Duodenal mucosa (tissue), 2 donors: ENCODE data around the gene INHA.

Experiments used
- H3K27ac ChIP-seq: one replicate; pipeline ENCODE4 v1.7.0; 2013; ENCODE audit warnings: low read depth, low read length
- H3K27me3 ChIP-seq, 2 donors: one replicate each; pipeline ENCODE4 v1.7.0; 2013; ENCODE audit warnings: low read length in 2 of 2, control low read depth in 1 of 2; ENCODE audit not compliant: insufficient read depth in 2 of 2, control insufficient read depth in 1 of 2
- H3K36me3 ChIP-seq, 2 donors: one replicate each; pipeline ENCODE4 v1.7.0; 2013; ENCODE audit warnings: low read length in 2 of 2, control low read depth in 1 of 2; ENCODE audit not compliant: insufficient read depth in 2 of 2, control insufficient read depth in 1 of 2
- H3K4me1 ChIP-seq, 2 donors: one replicate each; pipeline ENCODE4 v1.7.0; 2013; ENCODE audit warnings: low read length in 2 of 2, control low read depth in 1 of 2; ENCODE audit not compliant: insufficient read depth in 2 of 2, control insufficient read depth in 1 of 2
- H3K4me3 ChIP-seq, 2 donors: one replicate each; pipeline ENCODE4 v1.7.0; 2013; ENCODE audit warnings: low read length in 2 of 2, low read depth in 1 of 2
- H3K9ac ChIP-seq, 2 donors: one replicate each; pipeline ENCODE4 v1.7.0; 2013; ENCODE audit warnings: low read length in 2 of 2, low read depth in 1 of 2
- H3K9me3 ChIP-seq, 2 donors: one replicate each; pipeline ENCODE4 v1.7.0; 2013; ENCODE audit warnings: low read length in 2 of 2, control low read depth in 1 of 2; ENCODE audit not compliant: control insufficient read depth in 1 of 2

The INHA gene

GRCh38 chr2:219622472-219622871, 50.4 kb downstream of the INHA start:
- H3K4me3 ChIP-seq: no peak overlapping the region
- no peaks in the 10 kb centered on the region for H3K9me3 ChIP-seq
- peaks cover 7 to 11% of the 10 kb centered on the region in 2 donors for H3K27me3 ChIP-seq
- no peaks in the 10 kb centered on the region for H3K4me1 ChIP-seq
- H3K36me3 ChIP-seq: no peaks in the 10 kb centered on the region
- no peak overlapping the region for H3K9ac ChIP-seq
- no peak overlapping the region for H3K27ac ChIP-seq

GRCh38 chr2:219624565-219624964, 52.5 kb downstream of the INHA start:
- H3K4me1 ChIP-seq: no peaks in the 10 kb centered on the region
- no peak overlapping the region for H3K9ac ChIP-seq
- H3K27ac ChIP-seq: no peak overlapping the region
- H3K27me3 ChIP-seq: peaks cover 7 to 18% of the 10 kb centered on the region in 2 donors
- no peaks in the 10 kb centered on the region for H3K36me3 ChIP-seq
- no peaks in the 10 kb centered on the region for H3K9me3 ChIP-seq
- no peak overlapping the region for H3K4me3 ChIP-seq

GRCh38 chr2:219625179-219625578, 53.1 kb downstream of the INHA start:
- Histone ChIP-seq H3K4me1 (no peaks in the 10 kb centered on the region), H3K27me3 (peaks cover 7 to 18% of the 10 kb centered on the region in 2 donors), H3K9me3 (no peaks in the 10 kb centered on the region), H3K27ac (no peak overlapping the region), H3K9ac (no peak overlapping the region), H3K36me3 (no peaks in the 10 kb centered on the region), H3K4me3 (no peak overlapping the region)
